Liver (tissue), 9 donors: ENCODE data around the gene GBP1. TPM values are rescaled to one million over a fixed set of nuclear protein-coding genes. Genes with fewer than 3 reads are reported as not detected.
"Not testable (repeated sequence)": the region's sequence is repeated elsewhere in the genome, so short reads cannot be mapped to it uniquely, and the experiment has no call there.

Experiments
- DNase-seq: peaks from one replicate; pipeline ENCODE4 v3.0.0-alpha.2; 2017; ENCODE audit warnings: low spot score
- H3K27ac ChIP-seq, 2 donors: one replicate each; pipeline ENCODE4 v1.7.0; 2013; ENCODE audit warnings: inconsistent platforms in 2 of 2, low read length in 2 of 2, control low read depth in 1 of 2, low read depth in 1 of 2, mild to moderate bottlenecking in 1 of 2
- H3K27me3 ChIP-seq, 4 donors: one replicate each; pipeline versions ENCODE4 v1.6.1 to v1.7.0; 2013; ENCODE audit warnings: low read length in 3 of 4, inconsistent platforms in 1 of 4, mild to moderate bottlenecking in 1 of 4, moderate library complexity in 1 of 4; ENCODE audit not compliant: control insufficient read depth in 4 of 4, insufficient read depth in 4 of 4
- H3K36me3 ChIP-seq, 4 donors: one replicate each; pipeline versions ENCODE4 v1.6.1 to v1.7.0; 2013; ENCODE audit warnings: low read length in 3 of 4, mild to moderate bottlenecking in 3 of 4, low read depth in 1 of 4, moderate library complexity in 1 of 4; ENCODE audit not compliant: control insufficient read depth in 4 of 4, insufficient read depth in 3 of 4
- H3K4me1 ChIP-seq, 4 donors: one replicate each; pipeline versions ENCODE4 v1.6.1 to v1.7.0; 2013; ENCODE audit warnings: low read length in 3 of 4, mild to moderate bottlenecking in 3 of 4, moderate library complexity in 1 of 4; ENCODE audit not compliant: control insufficient read depth in 4 of 4, insufficient read depth in 4 of 4
- H3K4me3 ChIP-seq, 3 donors: one replicate each; pipeline versions ENCODE4 v1.6.1 to v1.7.0; 2013; ENCODE audit warnings: low read length in 3 of 3, control low read depth in 1 of 3, low read depth in 1 of 3, mild to moderate bottlenecking in 1 of 3
- H3K9ac ChIP-seq, 2 donors: one replicate each; pipeline ENCODE4 v1.7.0; 2013; ENCODE audit warnings: low read length in 2 of 2, mild to moderate bottlenecking in 2 of 2, moderate library complexity in 2 of 2, control low read depth in 1 of 2, low read depth in 1 of 2
- H3K9me3 ChIP-seq, 4 donors: one replicate each; pipeline versions ENCODE4 v1.6.1 to v1.7.0; 2013; ENCODE audit warnings: low read length in 3 of 4; ENCODE audit not compliant: control insufficient read depth in 4 of 4
- EGR1 ChIP-seq, 2 donors: IDR thresholded peaks; 2 replicates each; pipeline ENCODE4 v1.6.1; 2016 to 2018; ENCODE audit warnings: antibody characterized with exemption in 2 of 2, low read depth in 2 of 2
- FOXA1 ChIP-seq: IDR thresholded peaks from 2 replicates; pipeline ENCODE4 v1.6.1; 2016; ENCODE audit warnings: antibody characterized with exemption
- GABPA ChIP-seq, 2 donors: IDR thresholded peaks in 1 of 2; conservative IDR thresholded peaks in 1 of 2; 2 replicates each; pipeline ENCODE4 v1.6.1; 2016; ENCODE audit warnings: antibody characterized with exemption in 2 of 2, mild to moderate bottlenecking in 1 of 2, moderate library complexity in 1 of 2
- NR2F2 ChIP-seq: IDR thresholded peaks from 2 replicates; pipeline ENCODE4 v1.6.1; 2016; ENCODE audit warnings: antibody characterized with exemption
- RAD21 ChIP-seq, 2 donors: IDR thresholded peaks; 2 replicates each; pipeline ENCODE4 v1.6.1; 2016; ENCODE audit warnings: antibody characterized with exemption in 2 of 2, mild to moderate bottlenecking in 2 of 2
- RXRA ChIP-seq, 2 donors: IDR thresholded peaks; 2 replicates each; pipeline ENCODE4 v1.6.1; 2017 to 2018; ENCODE audit warnings: antibody characterized with exemption in 2 of 2, mild to moderate bottlenecking in 1 of 2
- YY1 ChIP-seq: IDR thresholded peaks from 2 replicates; pipeline ENCODE4 v1.6.1; 2016; ENCODE audit warnings: antibody characterized with exemption, mild to moderate bottlenecking
- WGBS: extraction: QIAGEN DNeasy Blood & Tissue Kit; methylation state at CpG from one replicate; pipeline ENCODE4 v1.1.7; 2013; 5-methylcytosine and 5-hydroxymethylcytosine counted together
- polyA plus RNA-seq, 2 donors: library from polyadenylated mRNA; stranded (reverse) in 1 of 2; unstranded in 1 of 2; fragments of 200-250 nt in 1 of 2; fragments of >200 nt in 1 of 2; fragmentation: Nextera tagmentation in 1 of 2; extraction: Ambion mirVana in 1 of 2; gene quantifications; one replicate each; pipeline versions ENCODE4 v1.2.1 to v1.2.3, GENCODE V29; 2013 to 2015
- total RNA-seq, 2 donors: library from RNA; depleted of rRNA; stranded (reverse); fragments of >200 nt; gene quantifications; one replicate each; pipeline ENCODE4 v1.2.3, GENCODE V29; 2014
- TF ChIP-seq, protein P1 (sequence below): IDR thresholded peaks from 2 replicates; pipeline ENCODE4 v1.6.1; 2016; ENCODE audit warnings: antibody characterized with exemption
- donor health status: healthy.
- donor health status: healthy.
- donor health status: healthy.
- donor health status: healthy.
- donor health status: healthy.

The GBP1 gene
- total and polyA plus RNA-seq, 4 donors = 9.1 to 72.6 (median 20.1) TPM

DNA sequence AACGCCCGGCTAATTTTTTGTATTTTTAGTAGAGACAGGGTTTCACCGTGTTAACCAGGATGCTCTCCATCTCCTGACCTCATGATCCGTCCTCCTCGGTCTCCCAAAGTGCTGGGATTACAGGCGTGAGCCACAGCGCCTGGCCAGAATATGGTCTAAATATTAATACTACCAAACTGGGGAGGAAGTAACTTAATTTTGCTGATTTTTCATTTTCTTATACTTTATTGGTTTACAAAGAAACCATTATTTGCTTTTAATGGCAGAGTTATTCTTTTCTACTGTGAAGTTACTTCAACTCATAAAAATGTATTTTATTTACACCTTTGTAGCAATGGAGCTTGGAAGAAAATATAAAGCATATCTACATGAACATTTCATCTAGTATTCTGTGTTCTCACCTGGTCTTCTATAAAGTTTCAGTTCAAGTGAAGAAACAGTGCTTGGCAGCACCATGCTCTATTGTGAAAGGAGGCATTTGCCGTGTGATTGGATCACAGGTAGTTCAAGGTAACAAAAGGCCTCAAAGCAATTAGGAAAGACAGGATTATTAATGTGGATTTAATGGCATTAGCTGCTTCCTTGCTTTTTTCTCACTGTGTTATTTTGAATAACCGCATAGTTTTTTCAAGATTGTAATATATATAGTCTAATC is 13.6 kb downstream of the GBP1 start:
- Histone ChIP-seq H3K9me3 (no peaks in the 10 kb centered on the region), H3K4me3 (no peak overlapping the region), H3K36me3 (peaks cover 4 to 52% (median 40%) of the 10 kb centered on the region in 4 donors), H3K4me1 (peaks cover 0 to 5% (median under 1%) of the 10 kb centered on the region in 4 donors), H3K27me3 (no peaks in the 10 kb centered on the region), H3K27ac (no peak overlapping the region), H3K9ac (no peak overlapping the region)
- no peak for DNase-seq
- WGBS = 87% methylated on average over 9 of the region's 9 CpGs
- TF ChIP-seq RXRA (IDR thresholded peaks at IDR 0.05) (peak in 1 of 2 donors; percentile 15), YY1 (no peak), FOXA1 (no peak)

DNA sequence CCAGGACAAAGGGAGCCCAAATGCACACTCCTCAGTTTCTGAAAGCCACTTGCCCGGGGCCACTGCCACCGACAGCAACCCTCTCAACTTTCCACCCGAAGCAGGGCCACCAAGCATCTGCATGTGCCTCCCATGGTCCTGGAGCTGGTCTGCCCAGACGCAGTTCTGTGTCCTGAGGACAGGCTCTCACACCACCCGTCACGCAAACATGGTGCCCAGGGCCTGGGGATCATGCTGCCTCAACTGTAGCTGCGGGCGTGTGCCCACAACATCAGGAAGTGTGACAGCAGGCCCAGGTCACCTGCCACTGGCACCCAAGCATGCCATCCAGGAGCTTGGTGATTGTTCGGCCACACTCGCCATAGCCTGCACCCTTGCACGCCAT is 14.4 kb downstream of the GBP1 start:
- 98% methylated on average over 11 of the region's 11 CpGs for WGBS
- no peak for TF ChIP-seq GABPA (IDR thresholded peaks at IDR 0.05 in 1 of 2, conservative IDR thresholded peaks at IDR 0.05 in 1 of 2)
- TF ChIP-seq RAD21 (IDR thresholded peaks at IDR 0.05) = no peak
- TF ChIP-seq EGR1 (IDR thresholded peaks at IDR 0.05; ENCODE audit: low read depth in 2 of 2) = no peak
- DNase-seq = no peak
- H3K27ac ChIP-seq = no peak overlapping the region
- H3K36me3 ChIP-seq = peaks cover 4 to 45% (median 33%) of the 10 kb centered on the region in 4 donors
- H3K9me3 ChIP-seq = no peaks in the 10 kb centered on the region
- H3K4me3 ChIP-seq = no peak overlapping the region
- H3K4me1 ChIP-seq = peaks cover 0 to 10% (median 2%) of the 10 kb centered on the region in 4 donors
- H3K27me3 ChIP-seq = no peaks in the 10 kb centered on the region
- no peak overlapping the region for H3K9ac ChIP-seq

DNA sequence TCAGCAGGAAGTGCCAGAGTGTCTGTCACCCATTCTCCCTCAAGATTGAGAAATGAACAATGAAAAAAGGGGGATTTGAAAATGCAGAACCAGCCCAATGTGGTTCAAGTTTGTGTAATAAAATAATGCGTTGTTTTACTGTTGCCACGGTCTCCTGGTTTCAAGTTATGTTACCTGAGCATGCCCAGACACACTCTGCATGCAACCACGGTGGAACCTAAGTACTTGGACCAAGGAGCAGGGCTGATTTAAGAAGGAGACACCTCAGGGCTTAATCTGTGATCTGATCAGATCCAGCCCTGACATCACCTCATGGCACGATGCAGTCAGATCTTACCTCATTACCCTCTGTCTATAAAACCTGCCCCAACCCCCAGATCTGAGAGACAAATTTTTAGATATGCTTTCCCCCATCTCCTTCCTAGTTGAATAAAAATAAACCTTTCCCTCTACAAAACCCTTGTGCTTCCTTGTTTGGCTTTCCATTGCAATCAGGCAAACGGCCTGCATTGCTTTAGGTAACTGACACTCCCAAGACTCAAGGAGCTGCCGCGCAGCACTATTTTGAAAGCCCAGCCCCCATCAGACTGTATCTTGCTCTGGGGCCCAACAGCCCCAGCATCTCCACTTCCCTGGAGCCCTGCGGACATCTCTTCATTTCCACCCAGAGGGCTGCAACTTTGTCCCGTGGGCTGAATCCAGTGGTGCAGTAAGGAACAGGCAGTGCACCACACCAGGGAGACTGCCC is 14.9 kb downstream of the GBP1 start:
- H3K9ac ChIP-seq, H3K4me3 ChIP-seq, H3K27ac ChIP-seq, H3K9me3 ChIP-seq, DNase-seq, H3K27me3 ChIP-seq: not testable (repeated sequence)
- peaks cover 4 to 39% (median 29%) of the 10 kb centered on the region in 4 donors for H3K36me3 ChIP-seq
- peaks cover 0 to 15% (median 5%) of the 10 kb centered on the region in 4 donors for H3K4me1 ChIP-seq
- 92% methylated on average over 9 of the region's 9 CpGs for WGBS

DNA sequence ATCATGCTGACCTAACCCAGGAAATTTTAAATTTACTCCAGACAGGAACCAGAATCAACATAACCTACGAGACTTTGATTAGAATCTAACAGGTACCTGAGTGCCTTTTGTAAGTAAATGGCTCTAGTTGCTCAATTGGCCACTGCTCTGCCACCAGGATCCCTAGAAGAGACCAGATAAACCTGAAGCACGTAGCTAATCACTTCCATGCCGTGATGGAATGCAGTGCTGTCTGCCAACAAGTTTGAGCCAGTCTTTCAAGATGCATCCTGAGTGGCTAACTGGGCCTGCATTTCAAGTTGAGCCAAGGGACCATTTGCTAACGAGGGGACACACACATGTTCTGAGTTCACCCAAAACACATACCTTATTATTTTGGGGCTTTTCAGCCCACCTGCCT is 15.8 kb downstream of the GBP1 start:
- H3K4me3 ChIP-seq, H3K9ac ChIP-seq, DNase-seq, H3K27me3 ChIP-seq, H3K9me3 ChIP-seq, H3K27ac ChIP-seq: not testable (repeated sequence)
- H3K4me1 ChIP-seq = peaks cover 2 to 22% (median 10%) of the 10 kb centered on the region in 4 donors
- H3K36me3 ChIP-seq = peaks cover 4 to 32% (median 23%) of the 10 kb centered on the region in 4 donors
- 91% methylated on average over 2 of the region's 4 CpGs for WGBS

DNA sequence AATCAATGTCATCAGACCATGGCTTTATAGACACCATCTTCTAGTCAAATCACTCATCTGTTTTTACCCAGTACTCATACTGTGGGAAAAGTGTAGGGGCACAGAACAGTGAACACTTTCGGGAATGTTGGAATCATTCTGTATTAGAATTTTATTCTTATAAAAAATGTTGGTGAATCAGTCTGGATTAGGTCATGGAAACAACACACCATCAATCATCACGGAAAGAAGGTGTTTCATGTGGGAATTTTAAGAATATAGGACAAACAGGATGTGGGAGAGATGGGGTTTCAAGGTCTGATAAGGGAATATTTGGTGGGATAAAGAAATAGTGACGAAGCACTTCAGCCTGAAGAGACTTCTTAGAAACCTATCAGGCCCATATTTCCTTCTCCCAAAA is 17.3 kb downstream of the GBP1 start:
- no peak overlapping the region for H3K27ac ChIP-seq
- H3K27me3 ChIP-seq = no peaks in the 10 kb centered on the region
- DNase-seq = no peak
- H3K4me3 ChIP-seq = no peak overlapping the region
- peaks cover 2 to 8% (median 7%) of the 10 kb centered on the region in 4 donors for H3K9me3 ChIP-seq
- 74% methylated on average over 3 of the region's 3 CpGs for WGBS
- TF ChIP-seq YY1 (no peak), NR2F2 (no peak), RXRA (IDR thresholded peaks at IDR 0.05) (no peak)
- TF ChIP-seq, protein P1, sequence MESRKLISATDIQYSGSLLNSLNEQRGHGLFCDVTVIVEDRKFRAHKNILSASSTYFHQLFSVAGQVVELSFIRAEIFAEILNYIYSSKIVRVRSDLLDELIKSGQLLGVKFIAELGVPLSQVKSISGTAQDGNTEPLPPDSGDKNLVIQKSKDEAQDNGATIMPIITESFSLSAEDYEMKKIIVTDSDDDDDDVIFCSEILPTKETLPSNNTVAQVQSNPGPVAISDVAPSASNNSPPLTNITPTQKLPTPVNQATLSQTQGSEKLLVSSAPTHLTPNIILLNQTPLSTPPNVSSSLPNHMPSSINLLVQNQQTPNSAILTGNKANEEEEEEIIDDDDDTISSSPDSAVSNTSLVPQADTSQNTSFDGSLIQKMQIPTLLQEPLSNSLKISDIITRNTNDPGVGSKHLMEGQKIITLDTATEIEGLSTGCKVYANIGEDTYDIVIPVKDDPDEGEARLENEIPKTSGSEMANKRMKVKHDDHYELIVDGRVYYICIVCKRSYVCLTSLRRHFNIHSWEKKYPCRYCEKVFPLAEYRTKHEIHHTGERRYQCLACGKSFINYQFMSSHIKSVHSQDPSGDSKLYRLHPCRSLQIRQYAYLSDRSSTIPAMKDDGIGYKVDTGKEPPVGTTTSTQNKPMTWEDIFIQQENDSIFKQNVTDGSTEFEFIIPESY = no peak
- no peak overlapping the region for H3K9ac ChIP-seq
- H3K36me3 ChIP-seq = peaks cover 4 to 18% (median 11%) of the 10 kb centered on the region in 4 donors
- H3K4me1 ChIP-seq = peaks cover 2 to 26% (median 10%) of the 10 kb centered on the region in 4 donors
